Upper lobe of left lung (tissue), 6 donors: ENCODE measurements around the gene LRRK1. TPM values are rescaled to one million over a fixed set of nuclear protein-coding genes. Genes with fewer than 3 reads are reported as not detected.

ENCODE experiments used
- ATAC-seq, 2 donors: fragments of 200-7000 bp; cut with Tn5 transposase; one replicate each; pipeline ENCODE4 v1.9.1; 2022; ENCODE audit warnings: mild to moderate bottlenecking in 2 of 2, moderate library complexity in 2 of 2; ENCODE audit not compliant: low FRiP score in 2 of 2
- DNase-seq, 2 donors: peaks; one replicate each; pipeline ENCODE4 v3.0.0-alpha.2; 2019 to 2020
- H3K27ac ChIP-seq, 4 donors: fragments of 200-600 bp; sonication (generic); one replicate each; pipeline ENCODE4 v1.5.1; 2016 to 2019
- H3K27me3 ChIP-seq, 4 donors: fragments of 200-600 bp; sonication (generic); one replicate each; pipeline ENCODE4 v1.5.1; 2017 to 2019
- H3K36me3 ChIP-seq, 4 donors: fragments of 200-600 bp; sonication (generic); one replicate each; pipeline ENCODE4 v1.5.1; 2016 to 2019
- H3K4me1 ChIP-seq, 4 donors: fragments of 200-600 bp; sonication (generic); one replicate each; pipeline ENCODE4 v1.5.1; 2018 to 2019
- H3K4me3 ChIP-seq, 4 donors: fragments of 200-600 bp; sonication (generic); one replicate each; pipeline ENCODE4 v1.5.1; 2017 to 2019; ENCODE audit warnings: mild to moderate bottlenecking in 2 of 4, moderate library complexity in 1 of 4
- H3K9me3 ChIP-seq, 4 donors: fragments of 200-600 bp; sonication (generic); one replicate each; pipeline ENCODE4 v1.5.1; 2018 to 2019
- EP300 ChIP-seq, 4 donors: sonication (generic); formaldehyde crosslinking; IDR thresholded peaks; one replicate each; pipeline ENCODE4 v1.5.1; 2017; ENCODE audit warnings: antibody characterized with exemption in 4 of 4, control low read depth in 2 of 4
- POLR2A ChIP-seq, 4 donors: fragments of 450-650 bp; IDR thresholded peaks; one replicate each; pipeline ENCODE4 v1.5.1; 2016 to 2017; ENCODE audit warnings: antibody characterized with exemption in 4 of 4, mild to moderate bottlenecking in 2 of 4
- POLR2AphosphoS5 ChIP-seq, 2 donors: sonication (generic); formaldehyde crosslinking; IDR thresholded peaks; one replicate each; pipeline ENCODE4 v1.5.1; 2017; ENCODE audit warnings: antibody characterized with exemption in 2 of 2
- WGBS, 2 donors: methylation state at CpG; one replicate each; pipeline ENCODE4 v1.1.5; 2017 to 2018; 5-methylcytosine and 5-hydroxymethylcytosine counted together
- total RNA-seq, 6 donors: library from RNA; depleted of rRNA in 4 of 6; stranded (reverse); fragments of >200 nt in 4 of 6; gene quantifications; one replicate each; pipeline versions ENCODE4 v1.1.0 to v1.2.1, GENCODE V29; 2016 to 2021
- TF ChIP-seq, protein P1 (sequence below), 6 experiments: fragments of 450-650 bp in 4 of 6; fragments of 200-600 bp in 2 of 6; sonication (generic) in 2 of 6; IDR thresholded peaks; one replicate each; pipeline ENCODE4 v1.5.1; 2016 to 2019; ENCODE audit warnings: antibody characterized with exemption in 6 of 6
- donor health status: DM: no; HTN: no; CAD: no; lungs with moderate emphysema.
- donor health status: DM: no; HTN: yes; CAD: no; lungs with severe emphysema.

The LRRK1 gene
- total RNA-seq, 6 donors from 2014 or later: 15.0 to 47.1 (median 31.2) TPM

DNA sequence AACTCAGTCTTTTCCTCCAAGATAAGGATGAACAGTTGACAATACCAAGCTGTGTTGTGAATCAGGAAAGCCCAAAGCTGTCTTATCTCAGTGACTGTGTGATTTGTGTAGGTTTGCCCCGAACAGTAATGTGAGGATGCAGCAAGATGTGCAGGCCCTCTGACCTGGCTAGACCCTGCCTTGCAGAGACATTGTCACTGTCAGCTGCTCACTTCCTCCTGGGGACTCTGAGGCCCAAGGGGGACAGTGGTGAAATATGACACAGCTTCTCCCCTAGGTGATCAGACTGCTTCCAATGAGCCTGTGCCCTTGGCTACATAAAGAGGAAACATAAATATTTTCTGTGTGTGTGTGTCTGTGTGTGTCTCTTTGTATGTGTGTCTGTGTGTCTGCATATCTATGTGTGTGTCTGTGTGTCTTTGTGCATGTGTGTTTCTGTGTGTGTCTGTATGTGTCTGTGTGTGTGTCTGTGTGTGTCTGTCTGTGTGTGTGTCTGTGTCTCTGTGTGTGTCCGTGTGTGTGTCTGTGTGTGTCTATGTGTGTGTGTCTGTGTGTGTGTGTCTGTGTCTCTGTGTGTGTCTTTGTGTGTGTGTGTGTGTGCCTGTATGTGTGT, 21.7 kb downstream of the LRRK1 start:
- H3K4me1 ChIP-seq: peaks cover 0 to 6% (median 0%) of the 10 kb centered on the region in 4 donors
- ATAC-seq: peak; percentile 71 to 77
- no peak overlapping the region for H3K4me3 ChIP-seq
- no peaks in the 10 kb centered on the region for H3K9me3 ChIP-seq
- no peak overlapping the region for H3K27ac ChIP-seq
- no peaks in the 10 kb centered on the region for H3K27me3 ChIP-seq
- no peak for TF ChIP-seq POLR2A (IDR thresholded peaks at IDR 0.05)
- TF ChIP-seq EP300 (IDR thresholded peaks at IDR 0.05): no peak
- TF ChIP-seq POLR2AphosphoS5 (IDR thresholded peaks at IDR 0.05): no peak
- TF ChIP-seq, protein P1, sequence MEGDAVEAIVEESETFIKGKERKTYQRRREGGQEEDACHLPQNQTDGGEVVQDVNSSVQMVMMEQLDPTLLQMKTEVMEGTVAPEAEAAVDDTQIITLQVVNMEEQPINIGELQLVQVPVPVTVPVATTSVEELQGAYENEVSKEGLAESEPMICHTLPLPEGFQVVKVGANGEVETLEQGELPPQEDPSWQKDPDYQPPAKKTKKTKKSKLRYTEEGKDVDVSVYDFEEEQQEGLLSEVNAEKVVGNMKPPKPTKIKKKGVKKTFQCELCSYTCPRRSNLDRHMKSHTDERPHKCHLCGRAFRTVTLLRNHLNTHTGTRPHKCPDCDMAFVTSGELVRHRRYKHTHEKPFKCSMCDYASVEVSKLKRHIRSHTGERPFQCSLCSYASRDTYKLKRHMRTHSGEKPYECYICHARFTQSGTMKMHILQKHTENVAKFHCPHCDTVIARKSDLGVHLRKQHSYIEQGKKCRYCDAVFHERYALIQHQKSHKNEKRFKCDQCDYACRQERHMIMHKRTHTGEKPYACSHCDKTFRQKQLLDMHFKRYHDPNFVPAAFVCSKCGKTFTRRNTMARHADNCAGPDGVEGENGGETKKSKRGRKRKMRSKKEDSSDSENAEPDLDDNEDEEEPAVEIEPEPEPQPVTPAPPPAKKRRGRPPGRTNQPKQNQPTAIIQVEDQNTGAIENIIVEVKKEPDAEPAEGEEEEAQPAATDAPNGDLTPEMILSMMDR (IDR thresholded peaks at IDR 0.05): no peak
- H3K36me3 ChIP-seq: no peaks in the 10 kb centered on the region
- peak in 1 of 2 donors; percentile 48 for DNase-seq
- WGBS, 2 donors: 29 to 78% methylated on average over 1 to 2 of the region's 2 CpGs

DNA sequence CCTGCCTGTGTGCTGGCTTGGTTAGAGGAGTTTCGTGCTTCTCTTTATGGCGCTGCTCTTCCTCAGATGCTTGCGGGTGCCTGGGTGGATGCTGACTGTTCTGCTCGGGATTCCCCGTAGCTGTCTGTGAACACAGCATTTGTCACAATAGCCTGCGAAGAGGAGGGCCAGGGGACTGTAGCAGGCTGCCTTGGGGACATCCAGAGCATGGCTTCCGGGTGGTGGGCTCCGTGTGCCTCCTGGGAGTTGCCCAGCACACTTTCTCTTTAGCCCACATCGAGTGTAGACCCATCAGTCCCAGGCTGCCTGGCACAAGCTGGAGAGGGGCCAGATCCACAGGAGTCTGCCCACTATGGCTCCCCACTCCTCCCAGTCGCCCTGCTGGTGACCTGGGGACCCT, 22.4 kb downstream of the LRRK1 start:
- H3K4me3 ChIP-seq: no peak overlapping the region
- H3K9me3 ChIP-seq: no peaks in the 10 kb centered on the region
- WGBS, 2 donors: 73 to 79% methylated on average over 7 to 10 of the region's 10 CpGs
- no peak for DNase-seq
- peak in 1 of 2 donors; percentile 15 for ATAC-seq
- H3K36me3 ChIP-seq: no peaks in the 10 kb centered on the region
- TF ChIP-seq POLR2A (IDR thresholded peaks at IDR 0.05): no peak
- TF ChIP-seq POLR2AphosphoS5 (IDR thresholded peaks at IDR 0.05): no peak
- TF ChIP-seq, protein P1 (IDR thresholded peaks at IDR 0.05): no peak
- no peak for TF ChIP-seq EP300 (IDR thresholded peaks at IDR 0.05)
- no peaks in the 10 kb centered on the region for H3K27me3 ChIP-seq
- H3K4me1 ChIP-seq: peaks cover 0 to 6% (median 0%) of the 10 kb centered on the region in 4 donors
- no peak overlapping the region for H3K27ac ChIP-seq

DNA sequence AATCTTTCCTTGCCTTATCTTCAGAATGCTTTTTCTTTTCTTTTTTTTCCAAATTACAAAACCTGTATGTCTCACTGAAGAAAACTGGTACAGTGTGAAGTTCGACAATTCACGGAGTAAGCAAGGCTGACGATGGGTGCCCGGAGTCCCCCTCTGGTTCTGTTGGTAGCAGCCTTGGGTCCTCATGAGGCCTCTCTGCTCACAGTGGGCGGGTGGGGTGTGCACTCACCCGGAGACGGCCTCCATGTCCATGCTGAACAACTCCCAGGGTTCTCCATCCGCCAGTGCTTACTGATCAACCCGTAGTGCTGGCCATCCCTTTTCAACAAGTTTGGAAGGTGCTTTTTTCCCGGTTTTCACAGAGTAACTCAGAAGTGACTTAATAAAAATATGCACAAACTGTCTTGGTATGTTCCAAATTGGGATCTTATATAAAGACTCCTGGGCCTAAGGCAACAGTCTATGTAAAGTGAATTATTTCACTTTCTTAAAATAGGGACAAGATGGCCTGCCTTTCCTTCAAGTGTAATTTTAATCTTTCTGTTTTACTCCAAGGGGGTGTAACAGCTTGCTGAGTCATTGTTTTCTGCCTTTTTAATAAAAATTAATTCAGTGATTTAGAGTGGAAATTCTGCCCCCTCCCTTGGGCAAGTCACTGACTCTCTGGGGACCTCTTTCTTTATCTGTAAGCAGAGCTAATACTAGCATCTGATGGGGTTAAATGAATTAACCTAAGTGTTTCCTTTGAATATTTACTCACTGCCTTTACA, 23.7 kb downstream of the LRRK1 start:
- TF ChIP-seq, protein P1 (IDR thresholded peaks at IDR 0.05): no peak
- TF ChIP-seq POLR2AphosphoS5 (IDR thresholded peaks at IDR 0.05) (no peak), POLR2A (IDR thresholded peaks at IDR 0.05) (no peak), EP300 (IDR thresholded peaks at IDR 0.05) (no peak)
- Histone ChIP-seq H3K27me3 (no peaks in the 10 kb centered on the region), H3K27ac (no peak overlapping the region), H3K4me1 (peaks cover 0 to 6% (median 0%) of the 10 kb centered on the region in 4 donors), H3K36me3 (no peaks in the 10 kb centered on the region), H3K4me3 (no peak overlapping the region), H3K9me3 (no peaks in the 10 kb centered on the region)
- DNase-seq: no peak
- 91 to 94% methylated on average over 10 of the region's 10 CpGs for WGBS, 2 donors
- ATAC-seq: no peak

DNA sequence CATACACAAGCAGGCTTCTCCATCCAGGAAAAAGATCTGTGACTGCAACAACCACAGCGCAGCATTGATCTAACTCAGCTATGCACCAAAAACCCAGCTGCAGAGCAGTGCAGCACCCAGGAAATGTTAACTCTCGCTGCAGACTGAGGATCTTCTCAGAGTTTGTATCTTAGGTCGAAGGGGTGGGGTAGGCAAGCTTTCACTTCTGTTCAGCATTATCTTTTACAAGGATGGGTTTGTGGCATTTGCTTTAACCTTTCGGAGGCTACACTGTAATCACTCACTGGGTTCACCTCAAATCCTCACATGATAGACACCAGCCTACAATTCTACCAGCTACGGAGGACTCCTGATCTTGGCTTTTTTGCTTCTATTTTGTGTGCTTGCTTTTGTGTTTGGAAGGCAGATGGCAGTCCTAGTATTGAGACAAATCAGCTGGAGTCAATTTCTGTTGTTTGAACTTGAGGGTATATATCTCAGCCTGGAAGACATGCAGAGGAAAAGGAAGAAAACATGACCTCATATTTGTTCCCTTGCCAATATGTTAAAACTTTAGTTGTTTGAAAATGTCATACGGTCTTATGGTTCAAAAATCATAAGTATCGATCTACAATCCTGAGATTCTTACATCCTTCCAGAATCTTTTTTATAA, 25.2 kb downstream of the LRRK1 start:
- no peaks in the 10 kb centered on the region for H3K9me3 ChIP-seq
- no peaks in the 10 kb centered on the region for H3K36me3 ChIP-seq
- peaks cover 0 to 6% (median 0%) of the 10 kb centered on the region in 4 donors for H3K4me1 ChIP-seq
- H3K4me3 ChIP-seq: no peak overlapping the region
- 78 to 79% methylated on average over 7 of the region's 7 CpGs for WGBS, 2 donors
- H3K27me3 ChIP-seq: no peaks in the 10 kb centered on the region
- no peak overlapping the region for H3K27ac ChIP-seq
- ATAC-seq (no peak), DNase-seq (no peak)
- TF ChIP-seq POLR2AphosphoS5 (IDR thresholded peaks at IDR 0.05) (no peak), POLR2A (IDR thresholded peaks at IDR 0.05) (no peak), EP300 (IDR thresholded peaks at IDR 0.05) (no peak)
- TF ChIP-seq, protein P1 (IDR thresholded peaks at IDR 0.05): no peak
